Lower leg skin (tissue), 4 donors: ENCODE results near the gene AP1S1. TPM values are rescaled to one million over a fixed set of nuclear protein-coding genes. Genes with fewer than 3 reads are reported as not detected.

ENCODE experiments used
- DNase-seq, 2 donors: peaks; one replicate each; pipeline ENCODE4 v3.0.0-alpha.2; 2019; ENCODE audit warnings: low spot score in 2 of 2
- H3K4me3 ChIP-seq: fragments of 200-600 bp; sonication (generic); 2 replicates; pipeline ENCODE4 v1.5.1; 2017; ENCODE audit warnings: mild to moderate bottlenecking, low read depth; ENCODE audit not compliant: poor library complexity, severe bottlenecking
- POLR2A ChIP-seq, 2 donors: fragments of 450-650 bp; IDR thresholded peaks; one replicate each; pipeline ENCODE4 v1.6.1; 2016 to 2017; ENCODE audit warnings: antibody characterized with exemption in 2 of 2, mild to moderate bottlenecking in 1 of 2, moderate library complexity in 1 of 2
- WGBS, 2 donors: methylation state at CpG; one replicate each; pipeline ENCODE4 v1.1.5; 2018; 5-methylcytosine and 5-hydroxymethylcytosine counted together
- intact Hi-C: fragments of 100-400 bp; cut with DNase I; formaldehyde crosslinking; loops from one replicate; pipeline ENCODE4 v1.15.0; 2023; ENCODE audit warnings: low total_unique reads
- total RNA-seq, 4 donors: library from RNA; depleted of rRNA; stranded (reverse); fragments of >200 nt; gene quantifications; one replicate each; pipeline ENCODE4 v1.1.0, GENCODE V29; 2016
- TF ChIP-seq, protein P1 (sequence below), 3 donors: fragments of 450-650 bp; IDR thresholded peaks; one replicate each; pipeline ENCODE4 v1.5.1; 2016; ENCODE audit warnings: antibody characterized with exemption in 3 of 3, mild to moderate bottlenecking in 3 of 3, moderate library complexity in 2 of 3

The AP1S1 gene
- total RNA-seq, 4 donors from 2014 or later: 52.9 to 81.2 (median 61.2) TPM

DNA sequence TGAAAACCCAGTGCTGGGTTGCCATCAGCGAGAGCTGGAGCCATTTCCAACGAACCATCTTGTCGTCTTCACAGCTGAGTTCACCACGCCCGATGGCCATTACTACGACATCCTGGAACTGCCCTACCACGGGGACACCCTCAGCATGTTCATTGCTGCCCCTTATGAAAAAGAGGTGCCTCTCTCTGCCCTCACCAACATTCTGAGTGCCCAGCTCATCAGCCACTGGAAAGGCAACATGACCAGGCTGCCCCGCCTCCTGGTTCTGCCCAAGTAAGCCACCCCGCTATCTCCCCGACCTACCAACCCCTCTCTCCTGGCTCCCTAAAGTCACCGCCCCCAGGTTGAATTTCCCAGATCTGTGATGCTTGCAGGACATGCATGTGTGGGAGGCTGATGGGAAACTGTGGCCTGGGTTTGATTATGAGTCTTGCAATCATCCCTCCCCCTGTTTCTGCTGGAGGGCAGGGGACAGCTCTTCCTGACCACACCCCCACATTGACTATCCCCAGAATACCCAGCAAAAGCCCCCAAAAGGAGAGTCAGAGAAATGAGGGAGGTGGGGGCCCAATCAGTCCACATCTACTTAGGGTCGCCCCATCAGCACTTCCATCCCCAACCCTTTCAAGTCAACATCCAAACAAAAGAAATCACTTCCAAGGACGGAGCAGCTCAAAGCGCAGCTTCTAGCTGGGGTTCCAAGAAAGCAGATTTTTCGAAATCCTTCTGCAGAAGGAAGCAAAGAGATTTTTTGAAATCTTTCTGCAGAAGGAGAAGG is 20.5 kb upstream of the AP1S1 start:
- 82 to 85% methylated on average over 15 of the region's 15 CpGs for WGBS, 2 donors
- H3K4me3 ChIP-seq: no peak overlapping the region
- TF ChIP-seq, protein P1, sequence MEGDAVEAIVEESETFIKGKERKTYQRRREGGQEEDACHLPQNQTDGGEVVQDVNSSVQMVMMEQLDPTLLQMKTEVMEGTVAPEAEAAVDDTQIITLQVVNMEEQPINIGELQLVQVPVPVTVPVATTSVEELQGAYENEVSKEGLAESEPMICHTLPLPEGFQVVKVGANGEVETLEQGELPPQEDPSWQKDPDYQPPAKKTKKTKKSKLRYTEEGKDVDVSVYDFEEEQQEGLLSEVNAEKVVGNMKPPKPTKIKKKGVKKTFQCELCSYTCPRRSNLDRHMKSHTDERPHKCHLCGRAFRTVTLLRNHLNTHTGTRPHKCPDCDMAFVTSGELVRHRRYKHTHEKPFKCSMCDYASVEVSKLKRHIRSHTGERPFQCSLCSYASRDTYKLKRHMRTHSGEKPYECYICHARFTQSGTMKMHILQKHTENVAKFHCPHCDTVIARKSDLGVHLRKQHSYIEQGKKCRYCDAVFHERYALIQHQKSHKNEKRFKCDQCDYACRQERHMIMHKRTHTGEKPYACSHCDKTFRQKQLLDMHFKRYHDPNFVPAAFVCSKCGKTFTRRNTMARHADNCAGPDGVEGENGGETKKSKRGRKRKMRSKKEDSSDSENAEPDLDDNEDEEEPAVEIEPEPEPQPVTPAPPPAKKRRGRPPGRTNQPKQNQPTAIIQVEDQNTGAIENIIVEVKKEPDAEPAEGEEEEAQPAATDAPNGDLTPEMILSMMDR (IDR thresholded peaks at IDR 0.05): no peak
- no peak for TF ChIP-seq POLR2A (IDR thresholded peaks at IDR 0.05)
- intact Hi-C loops: no loop called here
- DNase-seq: no peak

GRCh38 chr7:101134399-101134980 is 19.8 kb upstream of the AP1S1 start:
- 80 to 85% methylated on average over 6 of the region's 6 CpGs for WGBS, 2 donors
- intact Hi-C loops: no loop called here
- H3K4me3 ChIP-seq: no peak overlapping the region
- TF ChIP-seq, protein P1 (IDR thresholded peaks at IDR 0.05): no peak
- no peak for TF ChIP-seq POLR2A (IDR thresholded peaks at IDR 0.05)
- DNase-seq: no peak

DNA sequence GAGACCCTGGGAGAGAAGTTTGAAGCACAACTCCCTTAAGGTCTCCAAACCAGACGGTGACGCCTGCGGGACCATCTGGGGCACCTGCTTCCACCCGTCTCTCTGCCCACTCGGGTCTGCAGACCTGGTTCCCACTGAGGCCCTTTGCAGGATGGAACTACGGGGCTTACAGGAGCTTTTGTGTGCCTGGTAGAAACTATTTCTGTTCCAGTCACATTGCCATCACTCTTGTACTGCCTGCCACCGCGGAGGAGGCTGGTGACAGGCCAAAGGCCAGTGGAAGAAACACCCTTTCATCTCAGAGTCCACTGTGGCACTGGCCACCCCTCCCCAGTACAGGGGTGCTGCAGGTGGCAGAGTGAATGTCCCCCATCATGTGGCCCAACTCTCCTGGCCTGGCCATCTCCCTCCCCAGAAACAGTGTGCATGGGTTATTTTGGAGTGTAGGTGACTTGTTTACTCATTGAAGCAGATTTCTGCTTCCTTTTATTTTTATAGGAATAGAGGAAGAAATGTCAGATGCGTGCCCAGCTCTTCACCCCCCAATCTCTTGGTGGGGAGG is 16.5 kb upstream of the AP1S1 start:
- no peak for TF ChIP-seq POLR2A (IDR thresholded peaks at IDR 0.05)
- TF ChIP-seq, protein P1 (IDR thresholded peaks at IDR 0.05): no peak
- intact Hi-C loops: no loop called here
- H3K4me3 ChIP-seq: no peak overlapping the region
- 71 to 77% methylated on average over 9 of the region's 9 CpGs for WGBS, 2 donors
- DNase-seq: no peak

- no peak overlapping the region for H3K4me3 ChIP-seq
- TF ChIP-seq POLR2A (IDR thresholded peaks at IDR 0.05): no peak
- TF ChIP-seq, protein P1 (IDR thresholded peaks at IDR 0.05): peak in 1 of 3 donors; percentile 89
- 11 to 12% methylated on average over 16 of the region's 16 CpGs for WGBS, 2 donors
- intact Hi-C loops: no loop called here
- DNase-seq: peak; percentile 94 to 95
These were observed 15.9 kb upstream of the AP1S1 start for GRCh38 chr7:101138213-101138870.

DNA sequence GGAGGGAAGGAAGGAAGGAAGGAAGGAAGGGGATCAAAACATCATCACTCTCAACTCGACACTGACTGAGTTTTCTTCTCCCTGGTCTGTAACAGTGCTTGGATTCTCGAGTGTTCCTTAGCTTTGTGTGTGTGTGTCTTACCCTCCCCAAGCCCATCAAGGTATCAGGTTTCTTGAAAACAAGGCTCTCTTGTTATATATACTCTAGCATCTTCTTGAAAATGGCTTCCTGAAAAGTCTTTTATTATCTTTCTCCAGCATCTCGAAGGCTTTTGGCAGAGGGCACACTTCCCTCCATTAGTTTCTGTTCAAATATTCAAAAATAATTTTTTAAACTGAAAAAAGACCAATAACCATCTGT is 14.0 kb upstream of the AP1S1 start:
- intact Hi-C loops: loop anchor here (10.0 kb wide), 1 partner anchor 144 kb away; no protein-coding TSS in a partner anchor
- no peak for DNase-seq
- no peak overlapping the region for H3K4me3 ChIP-seq
- 30 to 42% methylated on average over 3 of the region's 3 CpGs for WGBS, 2 donors
- TF ChIP-seq, protein P1 (IDR thresholded peaks at IDR 0.05): no peak
- TF ChIP-seq POLR2A (IDR thresholded peaks at IDR 0.05): no peak
